Dedifferentiated amniotic fluid mesenchymal stem cell (primary cell): ENCODE measurements around the gene NF1.
"Not testable (repeated sequence)": the region's sequence is repeated elsewhere in the genome, so short reads cannot be mapped to it uniquely, and the experiment has no call there.

Experiments used
- DNase-seq: peaks from one replicate; pipeline ENCODE4 v3.0.0-alpha.2; 2016; ENCODE audit errors: extremely low spot score

The NF1 gene

GRCh38 chr17:31252741-31253140 lies 158.0 kb downstream of the NF1 start:
- no peak for DNase-seq

GRCh38 chr17:31254654-31255053 lies 159.9 kb downstream of the NF1 start:
- DNase-seq = no peak

- no peak for DNase-seq
Observed at GRCh38 chr17:31256936-31257335, 162.2 kb downstream of the NF1 start.

- DNase-seq = no peak
Observed at GRCh38 chr17:31260151-31260550, 165.4 kb downstream of the NF1 start.

DNA sequence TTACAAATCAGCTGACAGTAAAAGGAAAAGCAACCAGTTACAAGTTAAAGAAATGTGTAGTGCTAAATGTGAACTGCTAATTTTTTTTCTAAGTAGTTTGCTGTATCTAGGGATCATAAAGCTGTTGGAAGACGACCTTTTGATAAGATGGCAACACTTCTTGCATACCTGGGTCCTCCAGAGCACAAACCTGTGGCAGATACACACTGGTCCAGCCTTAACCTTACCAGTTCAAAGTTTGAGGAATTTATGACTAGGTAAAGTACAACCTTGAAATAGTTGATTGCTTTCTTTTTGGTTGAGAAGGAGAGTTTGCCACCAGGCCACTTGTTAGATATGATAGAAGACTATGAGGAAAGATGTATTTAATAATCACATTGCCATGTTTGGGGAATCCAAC lies 166.8 kb downstream of the NF1 start:
- DNase-seq = no peak

- not testable (repeated sequence) for DNase-seq
Observed at GRCh38 chr17:31262923-31263322, 168.1 kb downstream of the NF1 start.

DNA sequence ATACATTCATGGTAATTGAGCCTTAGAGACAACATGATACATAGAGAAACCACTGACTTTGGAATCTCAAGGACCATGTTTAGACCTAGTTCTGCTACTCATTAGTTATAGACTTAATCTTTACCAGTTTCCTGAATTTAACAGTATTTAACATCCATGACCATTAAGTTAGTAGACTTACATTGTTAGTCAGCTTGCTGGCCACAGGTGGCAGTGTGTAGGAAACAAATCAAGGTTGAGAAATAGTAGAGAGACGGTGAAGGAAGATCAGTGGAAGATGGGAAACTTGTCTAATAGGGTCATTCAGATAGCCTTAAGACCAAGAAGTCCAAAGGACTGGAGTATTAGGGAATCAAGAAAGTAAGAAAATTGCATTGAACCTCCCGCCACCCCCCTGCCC lies 171.3 kb downstream of the NF1 start:
- DNase-seq = no peak

DNA sequence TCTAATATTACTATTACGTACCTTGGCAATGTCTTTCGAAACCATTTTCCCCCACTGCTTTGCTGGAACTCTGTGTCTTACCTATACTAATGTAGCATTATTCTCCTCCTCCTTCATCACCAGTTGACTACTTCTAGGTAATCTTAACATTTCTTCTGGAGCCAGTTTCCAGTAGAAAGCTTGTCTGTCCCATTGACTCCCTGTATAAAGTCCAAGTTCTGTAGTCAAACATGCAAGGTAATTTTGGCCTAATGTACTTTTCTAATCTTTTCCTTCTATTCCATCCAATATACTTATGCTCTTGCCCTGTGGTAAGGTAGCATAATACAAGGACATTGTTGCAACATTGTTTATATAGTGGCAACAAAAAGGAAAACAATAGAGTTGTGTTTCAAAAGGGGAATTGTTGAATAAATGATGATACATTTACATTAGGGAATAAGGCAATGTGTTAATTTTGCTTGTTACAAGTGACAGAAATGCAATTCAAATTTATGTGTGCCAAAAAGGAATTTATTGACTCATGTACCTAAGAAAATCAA lies 174.3 kb downstream of the NF1 start:
- DNase-seq = no peak

DNA sequence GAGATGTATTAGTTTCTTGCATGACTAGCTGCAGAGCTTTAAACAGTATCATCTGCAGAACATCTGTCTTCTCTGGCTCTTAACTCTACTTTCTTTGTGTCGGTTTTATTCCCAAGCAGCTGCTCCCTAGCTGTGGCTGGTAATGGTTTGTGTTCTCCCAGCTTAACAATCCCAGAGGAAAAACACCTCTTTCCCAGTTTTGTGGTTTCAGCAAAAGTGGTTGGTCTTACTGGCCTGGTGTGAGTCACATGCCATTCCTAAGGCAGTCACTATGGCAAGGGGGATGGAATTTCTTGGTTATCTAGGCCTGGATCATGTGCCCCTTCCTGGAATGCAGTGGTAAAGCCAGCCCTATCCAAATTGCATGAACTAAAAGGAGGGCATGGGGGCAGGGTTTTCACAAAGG lies 174.8 kb downstream of the NF1 start:
- DNase-seq = peak; percentile 88

DNA sequence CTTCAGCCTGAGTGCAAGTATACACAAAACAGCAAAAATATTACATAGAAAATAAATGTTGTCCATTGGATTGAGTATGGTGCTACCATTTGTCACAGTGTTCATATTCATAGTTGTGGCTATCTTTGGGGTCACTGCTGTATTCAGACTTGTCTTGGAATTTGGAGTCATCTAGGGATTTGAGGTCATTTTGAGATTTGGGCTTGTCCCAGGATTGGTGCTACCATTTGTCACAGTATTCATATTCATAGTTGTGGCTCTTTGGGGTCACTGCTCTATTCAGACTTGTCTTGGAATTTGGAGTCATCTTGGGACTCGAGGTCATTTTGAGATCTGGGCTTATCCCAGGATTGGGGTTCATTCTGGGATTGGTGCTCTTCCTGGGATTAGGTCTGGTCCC lies 177.5 kb downstream of the NF1 start:
- no peak for DNase-seq

DNA sequence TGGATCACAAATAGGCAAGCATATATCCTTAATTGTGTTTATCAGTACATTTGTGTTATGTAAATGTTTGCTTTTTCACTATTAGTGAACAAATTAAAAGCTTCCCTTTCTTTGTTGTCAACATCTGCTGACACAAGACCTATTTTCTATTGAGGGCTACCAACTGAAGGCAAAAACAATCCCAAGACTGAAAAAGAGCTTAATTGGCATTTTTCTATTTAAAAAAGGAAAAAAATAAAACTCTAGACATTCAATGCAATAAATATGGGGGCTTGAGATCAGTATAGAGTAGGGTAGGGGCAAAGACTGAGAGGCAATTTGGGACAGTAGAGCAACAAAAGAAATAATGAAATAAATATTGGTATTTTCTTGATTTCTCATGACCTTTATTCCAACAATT lies 178.0 kb downstream of the NF1 start:
- no peak for DNase-seq

GRCh38 chr17:31273516-31273915 lies 178.7 kb downstream of the NF1 start:
- DNase-seq = no peak

DNA sequence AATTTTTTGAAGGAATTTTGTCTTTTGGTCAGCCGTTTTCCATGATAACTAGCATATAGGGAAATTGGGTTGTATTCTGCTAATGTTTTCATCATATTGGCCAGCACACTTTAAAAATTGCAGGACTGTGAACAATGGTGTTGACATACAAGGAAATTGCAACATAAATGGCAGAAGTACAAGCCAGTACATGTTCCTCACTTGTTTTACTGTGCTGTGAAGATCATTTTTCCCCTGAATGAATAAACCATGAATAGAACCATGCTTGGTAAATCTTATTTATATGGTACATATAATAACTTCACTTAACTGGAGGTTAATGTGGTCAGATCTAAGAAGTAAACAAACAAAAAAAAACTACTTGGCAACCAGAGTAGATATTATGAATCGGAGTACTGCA lies 179.5 kb downstream of the NF1 start:
- DNase-seq = peak; percentile 43

GRCh38 chr17:31275116-31275515 lies 180.3 kb downstream of the NF1 start:
- DNase-seq = no peak

DNA sequence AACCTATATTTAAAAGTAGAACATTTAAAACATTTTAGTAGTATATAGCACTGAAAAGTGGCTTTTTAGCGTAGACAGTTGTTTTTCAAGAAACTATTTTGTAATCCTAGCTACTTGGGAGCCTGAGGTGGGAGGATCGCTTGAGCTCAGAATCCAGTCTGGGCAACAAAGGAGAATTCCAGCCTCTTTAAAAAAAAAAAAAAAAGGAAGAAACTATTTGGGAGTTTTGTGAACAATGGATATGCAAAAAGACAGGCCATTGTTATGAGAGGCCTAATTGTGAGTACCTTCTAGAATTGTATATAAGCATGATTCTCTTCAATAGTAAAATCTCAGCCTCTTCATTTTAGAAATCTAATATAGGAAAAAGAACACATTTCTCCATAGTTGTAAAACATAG lies 184.6 kb downstream of the NF1 start:
- DNase-seq = no peak

DNA sequence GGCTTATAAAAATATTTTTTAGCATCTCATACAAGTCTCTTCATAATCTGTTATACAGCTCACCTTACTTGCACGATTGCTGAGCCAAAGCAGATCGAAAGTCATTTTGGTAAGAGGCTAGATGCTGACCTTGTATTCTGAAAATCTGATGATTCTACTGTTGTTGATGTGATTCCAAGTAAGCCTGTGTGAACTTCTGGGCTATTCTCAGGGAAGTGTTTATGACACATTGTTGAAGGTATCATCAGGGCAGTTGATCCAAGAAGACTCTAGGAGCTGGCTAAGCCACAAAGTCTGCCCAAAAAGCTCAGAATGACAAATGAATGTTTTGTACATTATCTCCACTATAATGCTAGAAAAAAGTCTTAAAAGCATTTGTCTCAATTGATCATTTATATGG lies 186.3 kb downstream of the NF1 start:
- no peak for DNase-seq

DNA sequence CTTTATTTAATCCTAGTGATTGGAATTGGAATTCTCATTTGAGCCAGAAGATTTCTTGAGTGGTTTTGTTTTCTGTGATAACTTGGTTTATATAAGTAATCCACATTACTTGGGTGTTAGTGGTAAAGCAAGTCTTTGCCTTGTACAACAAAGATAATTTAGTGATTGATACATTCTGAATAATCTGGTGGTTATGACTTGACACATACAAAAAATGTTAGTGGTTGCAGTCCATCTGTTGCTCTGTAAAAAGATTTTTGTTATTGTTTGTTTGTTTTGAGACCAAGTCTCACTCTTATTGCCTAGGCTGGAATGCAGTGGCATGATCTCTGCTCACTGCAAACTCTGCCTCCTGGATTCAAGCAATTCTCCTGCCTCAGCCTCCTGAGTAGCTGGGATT lies 189.1 kb downstream of the NF1 start:
- DNase-seq = no peak

DNA sequence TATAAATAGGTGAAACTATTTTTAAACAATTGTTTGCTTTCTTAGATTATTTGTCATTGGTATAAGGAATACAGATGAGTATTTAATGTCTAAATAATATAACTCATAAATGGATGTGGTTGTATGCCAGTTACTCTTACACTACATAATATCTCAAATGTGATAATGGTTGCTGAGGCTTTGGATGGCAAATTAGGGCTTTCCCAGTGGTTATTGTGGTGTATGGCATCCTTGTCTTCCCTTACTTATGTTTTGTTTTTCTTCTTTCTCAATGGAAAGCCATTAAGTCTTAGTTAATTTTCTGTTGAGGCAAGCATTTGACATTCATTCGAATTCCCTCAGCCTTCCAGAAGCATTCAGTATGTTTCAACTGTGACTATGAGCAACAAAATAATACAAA lies 191.8 kb downstream of the NF1 start:
- no peak for DNase-seq

GRCh38 chr17:31287932-31288331 lies 193.2 kb downstream of the NF1 start:
- not testable (repeated sequence) for DNase-seq

GRCh38 chr17:31289790-31290189 lies 195.0 kb downstream of the NF1 start:
- DNase-seq = no peak

DNA sequence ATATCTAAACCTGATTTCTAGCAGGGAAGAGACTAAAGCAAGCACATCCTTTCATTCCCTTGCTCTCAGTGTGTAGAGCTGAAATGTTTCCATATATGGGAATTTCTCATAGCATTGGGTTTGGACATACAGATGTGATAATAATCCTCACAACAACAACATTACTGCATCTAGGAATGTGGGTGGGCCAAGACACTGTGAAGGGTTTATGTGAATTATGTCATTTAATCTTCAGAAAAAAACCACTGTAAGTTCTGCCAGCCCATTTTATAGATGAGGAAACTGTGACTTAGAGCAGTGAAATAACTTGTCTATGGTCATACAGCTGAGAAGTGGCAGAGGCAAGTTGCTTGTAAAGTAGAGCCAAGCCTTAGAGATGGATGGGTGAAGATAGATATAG lies 197.0 kb downstream of the NF1 start:
- DNase-seq = no peak

GRCh38 chr17:31293581-31293980 lies 198.8 kb downstream of the NF1 start:
- DNase-seq = no peak

DNA sequence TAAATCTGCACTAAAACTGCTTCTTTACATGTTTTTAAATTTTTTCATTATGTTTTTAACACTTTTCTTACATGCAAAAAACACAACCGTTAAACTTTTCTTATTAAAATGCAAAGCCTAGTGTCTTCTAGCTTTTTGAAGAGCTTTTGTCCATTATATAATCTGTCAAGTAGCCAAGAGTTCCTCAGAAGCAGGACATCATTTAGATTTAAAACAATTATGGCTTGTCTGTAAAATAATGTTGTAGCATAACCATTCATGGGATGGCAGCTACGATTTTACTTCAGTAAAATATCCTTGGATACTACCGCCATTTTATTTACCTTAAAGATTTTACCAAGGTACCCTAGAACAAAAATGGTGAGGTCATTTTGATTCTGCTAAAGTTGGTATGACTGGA lies 199.5 kb downstream of the NF1 start:
- no peak for DNase-seq

DNA sequence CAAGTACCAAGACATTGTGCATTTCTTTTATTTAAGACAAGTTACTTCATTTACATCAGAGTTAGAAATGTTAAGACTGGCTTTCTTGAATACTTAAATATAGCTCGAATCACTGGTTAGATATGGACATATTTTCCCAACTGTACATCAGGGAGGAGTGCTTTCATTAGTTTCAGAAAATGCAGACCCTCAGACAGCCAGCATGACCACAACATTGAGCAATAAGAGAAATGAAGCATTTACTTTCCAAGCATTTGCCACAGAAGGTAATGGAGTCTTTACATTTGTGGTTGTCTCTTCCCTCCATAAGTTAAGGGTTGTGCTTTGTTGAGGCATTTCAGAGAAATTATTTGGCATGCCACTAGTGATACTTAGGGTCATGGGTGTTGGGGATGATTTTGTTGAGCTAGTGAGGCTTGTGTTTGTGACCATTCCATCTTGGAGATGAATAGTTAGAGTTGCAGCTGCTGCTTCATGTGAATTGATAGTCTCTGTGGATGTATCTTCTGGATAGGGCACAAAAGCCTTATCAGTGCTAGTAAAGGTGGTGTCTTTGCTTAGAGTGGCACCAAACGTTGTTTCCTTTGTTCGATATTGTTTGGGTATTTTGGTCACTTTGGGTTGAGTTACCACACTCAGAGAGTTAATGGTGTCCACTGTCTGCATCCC lies 200.2 kb downstream of the NF1 start:
- DNase-seq = no peak
